T-helper 1 cell treated with Interleukin-12 subunit alpha and Interleukin-12 subunit beta and Interleukin-4 antibody, amounts not matched to agents 30 μg/mL and 1 μg/mL, for 36 hours (primary cell): ENCODE measurements around the gene NEK7.
A peak's percentile ranks its signal among the peaks of the same experiment; 100 is the strongest.
"Not testable (repeated sequence)": the region's sequence is repeated elsewhere in the genome, so short reads cannot be mapped to it uniquely, and the experiment has no call there.

Experiments used
- H3K27ac Mint-ChIP-seq: one replicate; pipeline ENCODE4 v1.8.0; 2021; ENCODE audit warnings: mild to moderate bottlenecking, mixed read lengths
- H3K27me3 Mint-ChIP-seq: one replicate; pipeline ENCODE4 v1.8.0; 2021; ENCODE audit warnings: low read depth, mixed read lengths
- H3K36me3 Mint-ChIP-seq: one replicate; pipeline ENCODE4 v1.8.0; 2021; ENCODE audit warnings: low read depth, mixed read lengths
- H3K4me1 Mint-ChIP-seq: one replicate; pipeline ENCODE4 v1.8.0; 2021; ENCODE audit warnings: low read depth, mixed read lengths
- H3K4me3 Mint-ChIP-seq: one replicate; pipeline ENCODE4 v1.8.0; 2021; ENCODE audit warnings: mild to moderate bottlenecking, moderate library complexity, mixed read lengths
- H3K9me3 Mint-ChIP-seq: one replicate; pipeline ENCODE4 v1.8.0; 2021; ENCODE audit warnings: mixed read lengths

The NEK7 gene

GRCh38 chr1:198227454-198227853 lies 70.7 kb downstream of the NEK7 start:
- H3K36me3 Mint-ChIP-seq: peaks cover 20% of the 10 kb centered on the region
- H3K4me1 Mint-ChIP-seq, H3K4me3 Mint-ChIP-seq, H3K9me3 Mint-ChIP-seq, H3K27ac Mint-ChIP-seq, H3K27me3 Mint-ChIP-seq: not testable (repeated sequence)

GRCh38 chr1:198228925-198229324 lies 72.1 kb downstream of the NEK7 start:
- Mint-ChIP-seq H3K36me3 (peaks cover 17% of the 10 kb centered on the region), H3K27me3 (no peaks in the 10 kb centered on the region), H3K27ac (no peak overlapping the region), H3K4me3 (no peak overlapping the region), H3K9me3 (peaks cover 11% of the 10 kb centered on the region), H3K4me1 (peaks cover 7% of the 10 kb centered on the region)

- Mint-ChIP-seq H3K4me1 (peaks cover 12% of the 10 kb centered on the region), H3K9me3 (peaks cover 5% of the 10 kb centered on the region), H3K27me3 (no peaks in the 10 kb centered on the region), H3K4me3 (no peak overlapping the region), H3K36me3 (peaks cover 10% of the 10 kb centered on the region), H3K27ac (no peak overlapping the region)
These were observed 75.0 kb downstream of the NEK7 start for GRCh38 chr1:198231779-198232178.

- Mint-ChIP-seq H3K4me1 (peaks cover 12% of the 10 kb centered on the region), H3K4me3 (no peak overlapping the region), H3K27me3 (no peaks in the 10 kb centered on the region), H3K36me3 (peaks cover 8% of the 10 kb centered on the region), H3K9me3 (peaks cover 4% of the 10 kb centered on the region), H3K27ac (no peak overlapping the region)
These were observed 75.6 kb downstream of the NEK7 start for GRCh38 chr1:198232378-198232777.

GRCh38 chr1:198232940-198233675 lies 76.3 kb downstream of the NEK7 start:
- no peak overlapping the region for H3K4me3 Mint-ChIP-seq
- H3K36me3 Mint-ChIP-seq: peaks cover 6% of the 10 kb centered on the region
- H3K9me3 Mint-ChIP-seq: peaks cover 4% of the 10 kb centered on the region
- H3K27ac Mint-ChIP-seq: no peak overlapping the region
- no peaks in the 10 kb centered on the region for H3K27me3 Mint-ChIP-seq
- peaks cover 12% of the 10 kb centered on the region for H3K4me1 Mint-ChIP-seq

- no peak overlapping the region for H3K4me3 Mint-ChIP-seq
- H3K36me3 Mint-ChIP-seq: peaks cover 6% of the 10 kb centered on the region
- H3K4me1 Mint-ChIP-seq: peaks cover 12% of the 10 kb centered on the region
- no peaks in the 10 kb centered on the region for H3K27me3 Mint-ChIP-seq
- H3K9me3 Mint-ChIP-seq: peaks cover 4% of the 10 kb centered on the region
- no peak overlapping the region for H3K27ac Mint-ChIP-seq
These were observed 77.9 kb downstream of the NEK7 start for GRCh38 chr1:198234520-198235251.

GRCh38 chr1:198238121-198238520 lies 81.3 kb downstream of the NEK7 start:
- Mint-ChIP-seq H3K36me3 (peaks cover 11% of the 10 kb centered on the region), H3K4me1 (peaks cover 23% of the 10 kb centered on the region), H3K4me3 (no peak overlapping the region), H3K9me3 (peaks cover 4% of the 10 kb centered on the region), H3K27ac (no peak overlapping the region), H3K27me3 (no peaks in the 10 kb centered on the region)

- peaks cover 12% of the 10 kb centered on the region for H3K36me3 Mint-ChIP-seq
- H3K27ac Mint-ChIP-seq: no peak overlapping the region
- no peaks in the 10 kb centered on the region for H3K27me3 Mint-ChIP-seq
- H3K4me3 Mint-ChIP-seq: no peak overlapping the region
- H3K9me3 Mint-ChIP-seq: no peaks in the 10 kb centered on the region
- H3K4me1 Mint-ChIP-seq: peaks cover 12% of the 10 kb centered on the region
These were observed 84.8 kb downstream of the NEK7 start for GRCh38 chr1:198241553-198241952.

- Mint-ChIP-seq H3K9me3 (peaks cover 6% of the 10 kb centered on the region), H3K4me3 (no peak overlapping the region), H3K27ac (no peak overlapping the region), H3K36me3 (peaks cover 15% of the 10 kb centered on the region), H3K27me3 (no peaks in the 10 kb centered on the region), H3K4me1 (peaks cover 13% of the 10 kb centered on the region)
These were observed 88.0 kb downstream of the NEK7 start for GRCh38 chr1:198244772-198245171.

- no peaks in the 10 kb centered on the region for H3K27me3 Mint-ChIP-seq
- H3K36me3 Mint-ChIP-seq: peaks cover 12% of the 10 kb centered on the region
- peaks cover 13% of the 10 kb centered on the region for H3K4me1 Mint-ChIP-seq
- H3K27ac Mint-ChIP-seq: no peak overlapping the region
- H3K9me3 Mint-ChIP-seq: peaks cover 6% of the 10 kb centered on the region
- H3K4me3 Mint-ChIP-seq: no peak overlapping the region
These were observed 88.6 kb downstream of the NEK7 start for GRCh38 chr1:198245379-198245778.

- H3K27me3 Mint-ChIP-seq: no peaks in the 10 kb centered on the region
- H3K4me1 Mint-ChIP-seq: peaks cover 10% of the 10 kb centered on the region
- H3K9me3 Mint-ChIP-seq: peaks cover 6% of the 10 kb centered on the region
These were observed 89.5 kb downstream of the NEK7 start for GRCh38 chr1:198246337-198246736.

GRCh38 chr1:198253259-198253658 lies 96.5 kb downstream of the NEK7 start:
- peaks cover 3% of the 10 kb centered on the region for H3K36me3 Mint-ChIP-seq
- H3K4me3 Mint-ChIP-seq: no peak overlapping the region
- H3K27me3 Mint-ChIP-seq: no peaks in the 10 kb centered on the region
- H3K4me1 Mint-ChIP-seq: peaks cover 27% of the 10 kb centered on the region
- no peak overlapping the region for H3K27ac Mint-ChIP-seq
- peaks cover under 1% of the 10 kb centered on the region for H3K9me3 Mint-ChIP-seq

More at GRCh38 chr1:198246337-198246736, 89.5 kb downstream of the NEK7 start:
- no peak overlapping the region for H3K4me3 Mint-ChIP-seq
- H3K27ac Mint-ChIP-seq: no peak overlapping the region
- H3K36me3 Mint-ChIP-seq: peaks cover 12% of the 10 kb centered on the region

GRCh38 chr1:198253668-198254067 lies 96.9 kb downstream of the NEK7 start:
- H3K27ac Mint-ChIP-seq: peak overlapping the region; percentile 64
- peaks cover 3% of the 10 kb centered on the region for H3K36me3 Mint-ChIP-seq
- peaks cover 30% of the 10 kb centered on the region for H3K4me1 Mint-ChIP-seq
- H3K27me3 Mint-ChIP-seq: no peaks in the 10 kb centered on the region
- H3K4me3 Mint-ChIP-seq: no peak overlapping the region
- no peaks in the 10 kb centered on the region for H3K9me3 Mint-ChIP-seq

- no peaks in the 10 kb centered on the region for H3K9me3 Mint-ChIP-seq
- H3K4me1 Mint-ChIP-seq: peaks cover 34% of the 10 kb centered on the region
- H3K4me3 Mint-ChIP-seq: no peak overlapping the region
- H3K27me3 Mint-ChIP-seq: no peaks in the 10 kb centered on the region
- no peak overlapping the region for H3K27ac Mint-ChIP-seq
- H3K36me3 Mint-ChIP-seq: peaks cover 2% of the 10 kb centered on the region
These were observed 97.7 kb downstream of the NEK7 start for GRCh38 chr1:198254521-198254920.

GRCh38 chr1:198254948-198255347 lies 98.2 kb downstream of the NEK7 start:
- H3K4me3 Mint-ChIP-seq: no peak overlapping the region
- H3K36me3 Mint-ChIP-seq: peaks cover 2% of the 10 kb centered on the region
- no peaks in the 10 kb centered on the region for H3K27me3 Mint-ChIP-seq
- peaks cover 36% of the 10 kb centered on the region for H3K4me1 Mint-ChIP-seq
- H3K27ac Mint-ChIP-seq: no peak overlapping the region
- no peaks in the 10 kb centered on the region for H3K9me3 Mint-ChIP-seq
